ENCODE measurements around the gene ACRV1. TPM values are rescaled to one million over a fixed set of nuclear protein-coding genes. Genes with fewer than 3 reads are reported as not detected.

Gene ACRV1
- polyA plus RNA-seq, 1 experiment = not detected

GRCh38 chr11:125625630-125626287 lies 54.9 kb downstream of the ACRV1 start:
- no peak for TF ChIP-seq CTCF (IDR thresholded peaks at IDR 0.05; ENCODE audit: low read depth, low read length)
- Histone ChIP-seq H3K27ac (ENCODE audit: low read depth, low read length) (peak overlapping the region; percentile 92), H3K9me3 (ENCODE audit: control insufficient read depth, insufficient read depth, low read length) (no peaks in the 10 kb centered on the region), H3K4me3 (ENCODE audit: low read depth, low read length) (peak overlapping the region; percentile 75), H3K27me3 (ENCODE audit: control insufficient read depth, insufficient read depth, low read length) (no peaks in the 10 kb centered on the region)
- POLR2A ChIA-PET = interaction anchor here (0.8 to 1.5 kb wide), 5 partner anchors 9 to 262 kb away, joined by 3 to 11 read pairs (median 5); partner anchors contain the start of genes EI24, FEZ1, HYLS1 and STT3A
- CTCF ChIA-PET = interaction anchor here (0.6 to 1.2 kb wide), 4 partner anchors 11 to 44 kb away, joined by 3 to 4 read pairs (median 3); partner anchors contain the start of gene STT3A
- DNase-seq (ENCODE audit: low read depth, low spot score) = peak; percentile 59

- H3K9me3 ChIP-seq (ENCODE audit: control insufficient read depth, insufficient read depth, low read length) = no peaks in the 10 kb centered on the region
- ChIA-PET CTCF (interaction anchor here (0.8 to 1.2 kb wide), 2 partner anchors 30 to 43 kb away, joined by 3 to 4 read pairs; no protein-coding TSS in a partner anchor), POLR2A (interaction anchor here (0.6 to 1.5 kb wide), 6 partner anchors 9 to 263 kb away, joined by 3 to 11 read pairs (median 5); partner anchors contain the start of genes EI24, FEZ1, HYLS1 and STT3A)
- no peak for DNase-seq (ENCODE audit: low read depth, low spot score)
- H3K27ac ChIP-seq (ENCODE audit: low read depth, low read length) = peak overlapping the region; percentile 92
- no peak for TF ChIP-seq CTCF (IDR thresholded peaks at IDR 0.05; ENCODE audit: low read depth, low read length)
- H3K27me3 ChIP-seq (ENCODE audit: control insufficient read depth, insufficient read depth, low read length) = no peaks in the 10 kb centered on the region
- peak overlapping the region; percentile 75 for H3K4me3 ChIP-seq (ENCODE audit: low read depth, low read length)
Observed at GRCh38 chr11:125625225-125625629, 55.4 kb downstream of the ACRV1 start.

GRCh38 chr11:125624756-125625213 lies 55.9 kb downstream of the ACRV1 start, which contains the start of gene CHEK1:
CHEK1 (plus strand) TSS chr11:125625163; CDS start chr11:125626769, 1,606 bp downstream.
- DNase-seq (ENCODE audit: low read depth, low spot score) = no peak
- TF ChIP-seq CTCF (IDR thresholded peaks at IDR 0.05; ENCODE audit: low read depth, low read length) = no peak
- H3K27me3 ChIP-seq (ENCODE audit: control insufficient read depth, insufficient read depth, low read length) = no peaks in the 10 kb centered on the region
- H3K27ac ChIP-seq (ENCODE audit: low read depth, low read length) = peak within 1 kb of the TSS; percentile 92
- CTCF ChIA-PET = interaction anchor here (0.8 kb wide), 1 partner anchor 43 kb away, joined by 3 read pairs; no protein-coding TSS in a partner anchor
- peak within 1 kb of the TSS; percentile 75 for H3K4me3 ChIP-seq (ENCODE audit: low read depth, low read length)
- no peaks in the 10 kb centered on the region for H3K9me3 ChIP-seq (ENCODE audit: control insufficient read depth, insufficient read depth, low read length)
- POLR2A ChIA-PET = interaction anchor here (0.6 kb wide), 1 partner anchor 151 kb away, joined by 5 read pairs; no protein-coding TSS in a partner anchor

GRCh38 chr11:125623064-125623463 lies 57.6 kb downstream of the ACRV1 start:
- CTCF ChIA-PET = no interaction called here
- POLR2A ChIA-PET = no interaction called here
- H3K27ac ChIP-seq (ENCODE audit: low read depth, low read length) = no peak overlapping the region

More at GRCh38 chr11:125623064-125623463, 57.6 kb downstream of the ACRV1 start:
- Histone ChIP-seq H3K9me3 (ENCODE audit: control insufficient read depth, insufficient read depth, low read length) (no peaks in the 10 kb centered on the region), H3K27me3 (ENCODE audit: control insufficient read depth, insufficient read depth, low read length) (no peaks in the 10 kb centered on the region), H3K4me3 (ENCODE audit: low read depth, low read length) (no peak overlapping the region)
- DNase-seq (ENCODE audit: low read depth, low spot score) = no peak
- no peak for TF ChIP-seq CTCF (IDR thresholded peaks at IDR 0.05; ENCODE audit: low read depth, low read length)

Measured in AG04450 (cell line).